Iris pigment epithelial cell (primary cell): ENCODE measurements around the gene PRIM2.
"Not testable (repeated sequence)": the region's sequence is repeated elsewhere in the genome, so short reads cannot be mapped to it uniquely, and the experiment has no call there.

Experiments used
- DNase-seq: peaks from one replicate; pipeline ENCODE4 v3.0.0-alpha.2; 2011; ENCODE audit warnings: low read depth

PRIM2 gene

GRCh38 chr6:57610612-57611011 is 293.2 kb downstream of the PRIM2 start:
- not testable (repeated sequence) for DNase-seq

DNA sequence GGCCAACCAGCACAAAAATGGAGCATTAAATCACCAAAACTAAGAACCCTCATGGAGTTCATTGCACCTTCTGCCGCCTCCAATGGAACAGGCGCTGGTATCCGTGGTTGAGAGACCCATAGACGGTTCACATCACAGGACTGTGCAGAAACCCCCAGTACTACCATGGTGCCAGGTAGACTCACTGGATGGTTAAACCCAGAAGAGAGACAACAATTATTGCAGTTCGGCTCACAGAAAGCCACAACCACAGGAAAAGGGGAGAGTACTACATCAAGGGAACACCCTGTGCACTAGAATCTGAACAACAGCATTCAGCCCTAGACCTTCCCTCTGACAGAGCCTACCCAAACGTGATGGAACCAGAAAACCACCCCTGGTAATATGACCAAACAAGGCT is 301.5 kb downstream of the PRIM2 start:
- DNase-seq: not testable (repeated sequence)

GRCh38 chr6:57631773-57632172 is 314.3 kb downstream of the PRIM2 start:
- not testable (repeated sequence) for DNase-seq

- peak; percentile 46 for DNase-seq
Measured at GRCh38 chr6:57658526-57658925, 341.1 kb downstream of the PRIM2 start.

GRCh38 chr6:57659794-57660193 is 342.4 kb downstream of the PRIM2 start:
- not testable (repeated sequence) for DNase-seq

- not testable (repeated sequence) for DNase-seq
Measured at GRCh38 chr6:57660940-57661339, 343.5 kb downstream of the PRIM2 start.

DNA sequence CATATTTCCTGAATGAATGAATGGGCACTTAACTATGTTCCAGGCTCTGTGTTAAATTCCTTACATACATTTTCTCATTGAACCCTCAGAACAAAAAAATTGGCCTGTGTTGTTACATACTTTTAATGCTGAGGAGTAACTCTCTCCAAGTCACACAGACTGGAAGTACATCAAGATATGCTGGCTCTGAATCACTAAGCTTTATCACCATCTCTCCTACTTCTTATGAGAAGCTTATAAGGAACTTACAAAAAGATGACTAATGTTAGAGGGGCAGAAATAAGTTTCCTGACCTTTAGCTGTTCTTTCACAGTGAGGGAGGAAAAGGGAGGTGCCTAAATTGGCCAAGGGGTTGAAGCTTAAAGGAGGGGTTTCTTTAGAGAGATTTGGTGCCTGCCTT is 350.7 kb downstream of the PRIM2 start:
- not testable (repeated sequence) for DNase-seq

DNA sequence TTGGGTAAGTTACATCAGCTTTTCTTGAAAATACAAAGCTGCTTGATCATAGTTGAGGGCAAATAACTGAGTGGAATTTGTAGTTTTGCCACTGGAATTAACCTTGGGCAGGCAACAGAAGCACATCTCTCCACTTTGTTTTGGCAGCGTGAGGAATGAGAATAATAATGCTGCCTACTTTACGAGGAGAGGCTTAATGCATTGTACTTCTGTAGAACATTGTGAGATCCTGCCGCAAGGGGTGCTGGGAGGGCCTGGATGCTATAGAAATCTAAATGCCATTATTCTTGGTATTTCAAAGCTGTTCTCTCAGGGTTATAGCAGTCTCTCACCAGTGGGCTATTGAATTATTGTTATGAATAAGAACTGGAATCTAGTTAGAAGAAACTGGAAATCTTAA is 353.8 kb downstream of the PRIM2 start:
- not testable (repeated sequence) for DNase-seq

DNA sequence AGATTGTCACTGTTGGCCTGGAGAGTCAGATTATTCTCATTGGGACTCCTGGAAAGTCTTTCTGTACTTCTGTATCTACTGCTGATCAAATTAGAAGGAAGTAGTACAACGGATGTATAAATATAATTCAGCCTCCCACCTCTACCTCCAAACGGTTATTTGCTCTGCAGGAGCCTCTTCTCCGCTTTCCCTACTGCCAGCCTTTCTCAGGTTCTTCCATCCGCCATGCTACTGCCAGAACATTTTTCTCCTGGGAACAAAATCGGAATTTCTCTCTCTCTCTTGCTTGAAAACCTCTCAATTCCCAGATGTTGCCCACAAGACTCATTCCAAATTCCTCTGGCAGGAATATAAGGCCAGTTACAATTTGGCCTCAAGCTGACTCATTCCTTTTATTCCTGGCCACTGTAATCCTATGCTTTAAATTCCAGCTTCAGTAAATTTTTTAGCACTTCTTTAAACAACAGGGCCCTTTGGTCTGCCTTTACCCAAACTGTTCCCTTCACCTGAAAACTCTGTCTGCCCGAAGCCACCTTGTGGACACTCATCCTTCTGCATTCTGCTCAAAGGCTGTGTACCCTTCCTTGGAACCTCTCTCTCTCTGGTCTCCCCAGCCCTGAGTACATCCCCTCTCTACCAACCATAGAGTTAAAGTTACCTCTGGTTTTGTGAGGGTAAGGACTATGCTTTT is 354.7 kb downstream of the PRIM2 start:
- peak; percentile 5 for DNase-seq

DNA sequence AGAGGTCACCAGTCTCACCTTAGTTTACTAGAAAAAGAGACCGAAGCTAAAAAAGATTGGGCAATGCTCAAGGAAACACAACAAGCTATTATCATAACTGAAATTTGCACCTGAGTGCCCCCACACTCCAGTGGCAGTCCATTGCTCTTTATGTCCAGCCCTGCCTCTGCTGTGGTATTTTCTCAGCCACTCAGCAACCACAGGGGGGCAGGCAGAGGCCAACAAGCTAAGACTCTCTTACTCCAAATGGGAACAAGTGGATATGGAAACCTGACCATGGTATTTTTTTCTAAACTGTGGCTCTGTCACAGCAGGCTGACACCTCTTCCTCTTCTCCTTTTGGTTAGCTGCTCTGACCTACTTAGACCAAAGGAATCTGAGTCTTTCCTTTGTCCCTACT is 355.9 kb downstream of the PRIM2 start:
- peak; percentile 17 for DNase-seq

GRCh38 chr6:57675386-57675785 is 358.0 kb downstream of the PRIM2 start:
- not testable (repeated sequence) for DNase-seq

- not testable (repeated sequence) for DNase-seq
Measured at GRCh38 chr6:57696382-57696781, 379.0 kb downstream of the PRIM2 start.
